HG03469 (cell line): ENCODE data around the gene ZC3H18.

Source experiments
- ATAC-seq: cut with Tn5 transposase; IDR thresholded peaks from one replicate; pipeline ENCODE4 v1.9.1; 2021; ENCODE audit warnings: mild to moderate bottlenecking, moderate library complexity, moderate number of reproducible peaks; ENCODE audit not compliant: unreplicated experiment

The ZC3H18 gene

DNA sequence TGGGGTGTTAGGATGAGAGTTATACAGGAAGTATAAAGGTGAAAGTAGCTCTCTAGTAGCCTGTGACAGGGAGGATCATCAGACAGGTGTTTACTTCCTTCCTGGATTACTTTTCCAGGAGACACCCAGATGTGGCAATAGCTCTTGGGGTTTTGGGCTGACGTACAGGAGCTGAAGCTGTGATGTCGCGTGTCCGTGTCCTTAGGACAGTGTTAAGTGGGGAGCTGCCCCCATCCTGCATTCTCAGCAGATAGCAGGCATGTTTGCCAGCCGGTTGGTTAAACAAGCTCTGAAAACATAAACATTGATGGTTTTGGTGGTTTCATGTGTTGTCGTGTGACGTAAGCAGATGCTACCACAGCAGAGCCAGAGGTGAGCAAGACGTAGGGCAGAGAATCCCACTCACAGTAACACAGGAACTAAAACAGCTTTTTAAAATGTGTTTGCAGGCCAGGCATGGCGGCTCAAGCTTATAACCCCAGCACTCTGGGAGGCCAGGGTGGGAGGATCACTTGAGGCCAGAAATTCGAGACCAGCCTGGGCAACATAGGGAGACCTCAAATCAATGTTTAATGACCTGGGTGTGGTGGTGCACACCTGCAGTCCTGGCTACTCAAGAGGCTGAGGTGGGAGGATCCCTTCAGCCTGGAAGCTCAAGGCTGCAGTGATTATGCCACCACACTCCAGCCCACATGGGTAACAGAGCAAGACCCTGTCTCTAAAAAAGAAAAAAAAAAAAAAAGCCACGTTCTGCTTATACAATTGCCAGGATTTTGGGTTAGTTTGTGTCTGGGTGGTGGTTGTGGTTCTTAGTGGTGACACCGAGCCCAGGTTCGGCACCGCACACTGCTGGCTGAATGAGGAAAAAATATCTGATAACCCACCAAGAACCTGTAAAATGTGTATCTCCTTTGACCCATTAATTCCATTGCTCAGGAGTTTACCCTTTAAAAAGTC lies 49.9 kb downstream of the ZC3H18 start:
- no peak for ATAC-seq

- ATAC-seq: no peak
Measured at GRCh38 chr16:88622125-88622524, 51.9 kb downstream of the ZC3H18 start.

DNA sequence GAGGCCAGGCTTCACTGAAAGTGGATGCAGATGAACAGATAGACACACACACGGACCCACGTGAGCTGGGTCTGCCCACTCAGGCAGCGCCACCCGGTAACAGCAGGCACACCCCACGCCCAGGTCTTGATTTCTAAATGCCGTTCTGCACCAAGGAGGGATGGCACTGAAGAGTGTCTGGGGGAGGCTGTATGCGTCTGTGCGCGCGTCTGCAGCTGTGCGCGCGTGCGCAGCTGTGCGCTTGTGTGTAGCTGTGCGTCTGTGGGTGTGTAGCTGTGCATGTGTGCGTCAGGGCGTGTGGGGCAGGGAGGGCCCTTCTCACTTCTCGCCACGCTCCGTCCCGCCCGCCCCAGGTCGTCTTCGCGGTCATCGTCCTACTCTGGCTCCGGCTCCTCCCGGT lies 52.7 kb downstream of the ZC3H18 start:
- no peak for ATAC-seq

- no peak for ATAC-seq
Measured at GRCh38 chr16:88623858-88624257, 53.7 kb downstream of the ZC3H18 start.

- no peak for ATAC-seq
Measured at GRCh38 chr16:88624481-88624880, 54.3 kb downstream of the ZC3H18 start.

DNA sequence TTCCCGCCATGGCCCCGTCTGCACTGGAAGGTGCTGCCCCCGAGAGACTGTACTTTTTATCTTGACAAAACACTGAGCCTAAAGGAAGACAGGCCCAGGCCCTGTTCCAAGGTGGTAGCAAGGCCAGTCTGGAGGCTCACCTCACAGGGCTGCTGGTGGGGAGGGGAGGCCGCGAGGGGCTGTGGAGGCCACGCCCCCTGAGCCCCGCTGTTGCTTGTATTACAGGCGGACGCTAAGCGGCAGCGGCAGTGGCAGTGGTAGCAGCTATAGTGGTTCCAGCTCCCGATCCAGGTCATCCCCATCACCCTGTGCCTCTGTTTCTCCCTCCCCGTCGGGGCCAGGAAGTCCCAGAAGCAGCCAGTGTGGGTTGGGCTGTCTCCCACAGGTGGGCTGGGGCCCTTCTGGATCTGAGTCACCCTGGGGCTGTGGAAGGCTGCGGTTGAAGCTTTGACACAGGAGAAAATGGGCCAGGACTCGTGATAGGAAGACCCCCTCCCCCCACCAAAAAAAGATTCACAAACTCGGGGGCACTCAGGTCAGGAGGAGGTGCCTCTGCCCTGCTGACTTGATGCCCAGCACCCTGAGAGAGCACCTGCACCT lies 54.9 kb downstream of the ZC3H18 start:
- no peak for ATAC-seq

DNA sequence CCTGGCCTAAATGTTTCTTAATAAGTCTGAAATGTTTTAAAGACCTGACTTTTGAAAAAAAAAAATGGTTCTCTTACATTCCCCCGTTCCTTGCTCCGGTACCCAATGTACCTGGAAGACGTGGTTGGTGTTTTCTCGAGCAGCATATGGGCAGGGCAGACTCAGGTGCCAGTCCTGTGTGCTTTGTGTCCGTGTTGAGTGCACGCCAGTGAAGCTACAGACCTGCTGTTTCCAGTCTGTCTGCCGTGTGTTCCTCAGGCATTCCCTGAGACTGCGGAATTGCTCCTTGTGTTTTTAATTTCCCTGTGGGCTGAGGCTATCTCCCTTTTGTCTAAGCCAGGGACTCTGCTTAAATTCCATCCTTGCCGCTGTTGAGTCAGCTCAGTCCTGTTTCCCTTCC lies 56.4 kb downstream of the ZC3H18 start:
- no peak for ATAC-seq

DNA sequence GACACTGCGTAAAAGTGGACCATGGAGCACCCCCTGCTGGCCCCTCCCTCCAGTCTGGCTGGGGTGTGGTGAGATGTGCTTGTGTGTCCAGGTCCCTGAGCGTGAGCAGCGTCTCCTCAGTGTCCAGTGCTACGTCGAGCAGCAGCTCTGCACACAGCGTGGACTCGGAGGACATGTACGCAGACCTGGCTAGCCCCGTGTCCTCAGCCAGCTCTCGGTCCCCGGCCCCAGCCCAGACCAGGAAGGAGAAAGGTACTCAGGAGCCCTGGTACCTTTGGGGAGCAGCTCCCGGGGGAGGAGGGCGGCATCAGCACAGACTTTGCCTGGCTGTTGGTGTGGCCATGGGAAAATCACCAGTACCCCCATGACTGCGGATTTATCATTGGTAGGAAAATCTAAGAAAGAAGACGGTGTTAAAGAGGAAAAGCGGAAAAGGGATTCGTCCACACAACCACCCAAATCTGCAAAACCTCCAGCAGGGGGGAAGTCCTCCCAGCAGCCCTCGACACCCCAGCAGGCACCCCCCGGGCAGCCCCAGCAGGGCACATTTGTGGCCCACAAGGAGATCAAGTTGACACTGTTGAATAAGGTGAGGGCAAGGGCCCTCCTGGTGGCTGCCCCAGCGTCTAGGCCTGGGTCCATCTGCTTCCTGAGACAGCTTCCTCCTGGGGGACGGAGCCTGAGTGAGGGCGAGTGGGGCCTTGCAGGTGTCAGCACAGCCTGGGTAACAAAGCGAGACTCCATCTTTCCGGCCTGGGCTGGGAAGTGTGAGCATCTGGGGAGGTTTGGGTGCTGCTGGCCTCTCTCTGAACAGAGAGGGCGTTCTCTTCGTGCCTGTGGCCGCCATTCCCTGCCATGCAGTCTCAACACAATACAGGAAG lies 57.6 kb downstream of the ZC3H18 start:
- ATAC-seq: no peak

DNA sequence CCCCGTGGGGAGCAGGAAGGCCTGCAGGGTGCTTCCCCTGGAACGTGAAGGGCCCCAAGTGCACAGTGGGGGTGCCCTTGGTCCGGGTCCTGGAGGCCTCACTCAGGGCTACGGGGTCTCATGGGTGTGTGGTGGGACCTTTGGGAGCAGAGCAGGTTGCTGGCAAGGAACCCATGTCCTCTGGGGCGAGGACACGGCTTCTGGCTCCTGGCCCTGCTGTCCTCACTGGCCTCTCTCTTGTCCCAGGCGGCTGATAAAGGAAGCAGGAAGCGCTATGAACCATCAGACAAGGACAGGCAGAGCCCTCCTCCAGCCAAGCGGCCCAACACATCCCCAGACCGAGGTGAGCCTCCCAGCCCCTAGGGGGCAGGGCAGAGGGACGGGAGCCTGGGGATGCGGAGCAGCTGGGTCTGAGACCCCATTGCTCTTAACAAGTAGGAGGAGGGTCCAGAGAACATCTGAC lies 58.3 kb downstream of the ZC3H18 start:
- no peak for ATAC-seq

- no peak for ATAC-seq
Measured at GRCh38 chr16:88629835-88630234, 59.6 kb downstream of the ZC3H18 start.

GRCh38 chr16:88630433-88630832 lies 60.2 kb downstream of the ZC3H18 start:
- ATAC-seq: no peak

- ATAC-seq: no peak
Measured at GRCh38 chr16:88630941-88631340, 60.7 kb downstream of the ZC3H18 start.

DNA sequence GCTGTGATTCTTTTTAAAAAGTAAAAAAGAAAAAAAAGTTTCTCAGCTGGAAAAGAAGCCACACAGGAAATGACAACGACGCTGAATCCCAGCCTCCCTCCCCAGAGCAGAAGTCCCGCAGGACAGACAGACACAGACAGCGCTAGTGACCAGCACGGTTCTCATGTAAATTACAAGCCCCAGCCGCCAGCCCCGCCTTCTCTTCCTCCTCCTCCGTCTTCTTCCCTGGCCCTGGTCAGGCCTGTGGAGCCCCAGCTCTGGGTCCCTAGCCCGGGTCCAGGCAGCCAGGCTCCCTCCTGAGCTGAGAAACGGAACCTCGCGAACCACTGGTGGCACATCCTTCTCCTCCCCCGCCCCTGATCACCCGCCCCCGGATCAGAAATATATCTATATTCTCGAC lies 61.2 kb downstream of the ZC3H18 start:
- ATAC-seq: no peak

- no peak for ATAC-seq
Measured at GRCh38 chr16:88631920-88632586, 61.9 kb downstream of the ZC3H18 start.

DNA sequence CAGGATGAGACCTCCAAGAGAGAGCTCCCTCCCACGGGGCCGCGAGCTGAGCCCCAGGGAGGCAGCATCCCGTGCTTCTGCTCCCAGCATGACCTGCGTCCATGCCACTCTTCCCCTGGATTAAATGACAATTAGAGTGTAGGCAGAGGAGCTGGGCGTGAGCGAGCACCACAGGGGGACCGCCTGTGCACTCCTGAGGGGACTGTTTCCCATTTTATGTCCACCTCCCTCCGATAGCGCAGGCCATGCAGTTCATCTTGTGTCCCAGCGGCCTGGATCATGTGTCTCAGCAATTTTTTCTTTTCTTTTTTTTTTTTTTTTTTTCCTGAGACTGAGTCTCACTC lies 62.4 kb downstream of the ZC3H18 start:
- no peak for ATAC-seq

DNA sequence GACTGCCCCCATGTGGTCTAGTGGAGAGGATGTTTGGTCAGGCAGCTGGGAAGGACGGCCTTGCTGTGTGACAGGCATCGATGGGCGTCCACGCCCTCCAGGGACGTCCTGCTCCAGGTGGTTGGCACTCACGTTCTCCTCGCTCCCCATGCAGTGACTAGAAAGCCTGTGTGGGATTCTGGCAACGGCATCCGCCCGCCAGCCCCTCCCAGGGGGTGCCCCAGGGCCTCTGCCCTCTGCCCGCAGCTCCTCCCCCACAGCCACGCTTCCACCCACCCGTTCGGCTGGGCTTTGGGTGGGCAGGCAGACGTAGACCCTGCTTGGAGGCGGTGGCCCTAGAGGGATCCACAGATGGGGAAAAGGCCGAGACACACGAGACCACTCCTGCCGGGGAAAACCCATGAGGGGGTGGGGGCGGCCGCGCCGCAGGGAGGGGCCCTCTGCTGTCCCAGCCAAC lies 63.5 kb downstream of the ZC3H18 start:
- ATAC-seq: no peak

GRCh38 chr16:88634141-88634993 lies 64.2 kb downstream of the ZC3H18 start:
- ATAC-seq: no peak

GRCh38 chr16:88634994-88635670 lies 64.9 kb downstream of the ZC3H18 start:
- no peak for ATAC-seq

GRCh38 chr16:88635671-88636319 lies 65.6 kb downstream of the ZC3H18 start:
- ATAC-seq: no peak
